ENCODE measurements around the gene HBE1. TPM values are rescaled to one million over a fixed set of nuclear protein-coding genes. Genes with fewer than 3 reads are reported as not detected.
"Not testable (repeated sequence)": the region's sequence is repeated elsewhere in the genome, so short reads cannot be mapped to it uniquely, and the experiment has no call there.

HBE1 gene
- total RNA-seq (ENCODE audit: low replicate concordance): 1.3 TPM in 1 of 2 replicates, not detected in the other
- long read RNA-seq: 0 reads

- no peak for DNase-seq (ENCODE audit: extremely low spot score, unreplicated experiment)
- H3K4me1 Mint-ChIP-seq (ENCODE audit: unreplicated experiment): no peaks in the 10 kb centered on the region
- H3K27ac Mint-ChIP-seq: no peak within 1 kb of the TSS
- TF ChIP-seq CTCF (conservative IDR thresholded peaks at IDR 0.05): no peak
- H3K27me3 Mint-ChIP-seq: peaks cover 4% of the 10 kb centered on the region
- no peak within 1 kb of the TSS for H3K4me3 Mint-ChIP-seq
- no peaks in the 10 kb centered on the region for H3K36me3 Mint-ChIP-seq
- no peaks in the 10 kb centered on the region for H3K9me3 Mint-ChIP-seq
Observed at GRCh38 chr11:5269715-5270147, at the start of gene HBE1. HBE1 (minus strand) TSS chr11:5269945; CDS start chr11:5269890, 55 bp downstream.

- Mint-ChIP-seq H3K36me3 (no peaks in the 10 kb centered on the region), H3K4me3 (no peak overlapping the region), H3K27ac (no peak overlapping the region), H3K9me3 (no peaks in the 10 kb centered on the region), H3K27me3 (no peaks in the 10 kb centered on the region), H3K4me1 (ENCODE audit: unreplicated experiment) (no peaks in the 10 kb centered on the region)
- TF ChIP-seq CTCF (conservative IDR thresholded peaks at IDR 0.05): no peak
- DNase-seq (ENCODE audit: extremely low spot score, unreplicated experiment): no peak
Observed at GRCh38 chr11:5317292-5317691, 47.5 kb upstream of the HBE1 start.

- not testable (repeated sequence) for H3K36me3 Mint-ChIP-seq; H3K4me1 Mint-ChIP-seq (ENCODE audit: unreplicated experiment); H3K27me3 Mint-ChIP-seq; H3K9me3 Mint-ChIP-seq; DNase-seq (ENCODE audit: extremely low spot score, unreplicated experiment); H3K4me3 Mint-ChIP-seq; H3K27ac Mint-ChIP-seq
Observed at GRCh38 chr11:5313326-5314023, 43.7 kb upstream of the HBE1 start.

- no peaks in the 10 kb centered on the region for H3K36me3 Mint-ChIP-seq
- no peaks in the 10 kb centered on the region for H3K9me3 Mint-ChIP-seq
- no peaks in the 10 kb centered on the region for H3K27me3 Mint-ChIP-seq
- no peak for DNase-seq (ENCODE audit: extremely low spot score, unreplicated experiment)
- no peak for TF ChIP-seq CTCF (conservative IDR thresholded peaks at IDR 0.05)
- no peak overlapping the region for H3K27ac Mint-ChIP-seq
- no peak overlapping the region for H3K4me3 Mint-ChIP-seq
- H3K4me1 Mint-ChIP-seq (ENCODE audit: unreplicated experiment): no peaks in the 10 kb centered on the region
Observed at GRCh38 chr11:5310423-5310822, 40.7 kb upstream of the HBE1 start.

- no peaks in the 10 kb centered on the region for H3K36me3 Mint-ChIP-seq
- H3K4me1 Mint-ChIP-seq (ENCODE audit: unreplicated experiment): no peaks in the 10 kb centered on the region
- H3K27me3 Mint-ChIP-seq: no peaks in the 10 kb centered on the region
- no peak for DNase-seq (ENCODE audit: extremely low spot score, unreplicated experiment)
- no peak overlapping the region for H3K4me3 Mint-ChIP-seq
- H3K9me3 Mint-ChIP-seq: no peaks in the 10 kb centered on the region
- no peak overlapping the region for H3K27ac Mint-ChIP-seq
- TF ChIP-seq CTCF (conservative IDR thresholded peaks at IDR 0.05): no peak
Observed at GRCh38 chr11:5307256-5308019, 37.7 kb upstream of the HBE1 start.

GRCh38 chr11:5304046-5304445 lies 34.3 kb upstream of the HBE1 start:
- TF ChIP-seq CTCF (conservative IDR thresholded peaks at IDR 0.05): no peak
- H3K4me1 Mint-ChIP-seq (ENCODE audit: unreplicated experiment): no peaks in the 10 kb centered on the region
- no peaks in the 10 kb centered on the region for H3K9me3 Mint-ChIP-seq
- DNase-seq (ENCODE audit: extremely low spot score, unreplicated experiment): no peak
- H3K27ac Mint-ChIP-seq: no peak overlapping the region
- H3K27me3 Mint-ChIP-seq: peaks cover 2% of the 10 kb centered on the region
- H3K4me3 Mint-ChIP-seq: no peak overlapping the region
- no peaks in the 10 kb centered on the region for H3K36me3 Mint-ChIP-seq

All from type B pancreatic cell (in vitro differentiated cells).